Erythroblast (primary cell): ENCODE results near the gene MACROD2.
"Not testable (repeated sequence)": the region's sequence is repeated elsewhere in the genome, so short reads cannot be mapped to it uniquely, and the experiment has no call there.

Experiments used
- DNase-seq, 2 experiments: peaks; one replicate each; lab custom pipeline; 2025; lab: John Stamatoyannopoulos, UW
- GATA1 ChIP-seq: IDR thresholded peaks from 2 replicates; pipeline ENCODE4 v1.6.1; 2011; ENCODE audit warnings: low read depth, mild to moderate bottlenecking, control low read depth, low read length, moderate library complexity
- POLR2A ChIP-seq: IDR thresholded peaks from 2 replicates; pipeline ENCODE4 v1.6.1; 2011; ENCODE audit warnings: mild to moderate bottlenecking, low read length

Gene MACROD2

GRCh38 chr20:15119852-15120487 lies 1124.7 kb downstream of the MACROD2 start:
- TF ChIP-seq GATA1 (no peak), POLR2A (no peak)
- DNase-seq: no peak

GRCh38 chr20:15122613-15123012 lies 1127.3 kb downstream of the MACROD2 start:
- no peak for DNase-seq
- TF ChIP-seq GATA1 (no peak), POLR2A (no peak)

- DNase-seq: no peak
Measured at GRCh38 chr20:15131176-15131575, 1135.9 kb downstream of the MACROD2 start.

GRCh38 chr20:15138548-15139126 lies 1143.3 kb downstream of the MACROD2 start:
- TF ChIP-seq POLR2A (no peak), GATA1 (no peak)
- no peak for DNase-seq

More at GRCh38 chr20:15131176-15131575, 1135.9 kb downstream of the MACROD2 start:
- TF ChIP-seq GATA1: no peak
- TF ChIP-seq POLR2A: no peak

- TF ChIP-seq GATA1 (no peak), POLR2A (no peak)
- DNase-seq: no peak
Measured at GRCh38 chr20:15139522-15139921, 1144.2 kb downstream of the MACROD2 start.

- TF ChIP-seq GATA1 (no peak), POLR2A (no peak)
- DNase-seq: no peak
Measured at GRCh38 chr20:15140286-15140685, 1145.0 kb downstream of the MACROD2 start.

GRCh38 chr20:15140940-15141339 lies 1145.6 kb downstream of the MACROD2 start:
- not testable (repeated sequence) for DNase-seq

GRCh38 chr20:15141861-15142260 lies 1146.5 kb downstream of the MACROD2 start:
- DNase-seq: no peak
- no peak for TF ChIP-seq GATA1

- DNase-seq: no peak
- no peak for TF ChIP-seq GATA1
- TF ChIP-seq POLR2A: no peak
Measured at GRCh38 chr20:15143478-15143877, 1148.2 kb downstream of the MACROD2 start.

GRCh38 chr20:15144916-15145315 lies 1149.6 kb downstream of the MACROD2 start:
- DNase-seq: no peak
- TF ChIP-seq GATA1 (no peak), POLR2A (no peak)

GRCh38 chr20:15146948-15147347 lies 1151.6 kb downstream of the MACROD2 start:
- no peak for TF ChIP-seq POLR2A
- no peak for TF ChIP-seq GATA1
- no peak for DNase-seq

GRCh38 chr20:15154070-15154469 lies 1158.8 kb downstream of the MACROD2 start:
- no peak for DNase-seq

GRCh38 chr20:15155848-15156401 lies 1160.6 kb downstream of the MACROD2 start:
- no peak for TF ChIP-seq GATA1
- no peak for TF ChIP-seq POLR2A
- DNase-seq: no peak

More at GRCh38 chr20:15154070-15154469, 1158.8 kb downstream of the MACROD2 start:
- no peak for TF ChIP-seq POLR2A
- TF ChIP-seq GATA1: no peak

GRCh38 chr20:15158533-15158932 lies 1163.2 kb downstream of the MACROD2 start:
- TF ChIP-seq GATA1 (no peak), POLR2A (no peak)
- DNase-seq: no peak

- TF ChIP-seq POLR2A (no peak), GATA1 (no peak)
- DNase-seq: no peak
Measured at GRCh38 chr20:15162079-15162647, 1166.8 kb downstream of the MACROD2 start.
